HepG2 (cell line): ENCODE results near the gene PDIA2. TPM values are rescaled to one million over a fixed set of nuclear protein-coding genes. Genes with fewer than 3 reads are reported as not detected.

Source experiments
- FOSL2 ChIP-seq: sonication (generic); formaldehyde crosslinking; IDR thresholded peaks from 2 replicates; pipeline ENCODE4 v1.4.0; 2020; ENCODE audit warnings: missing genetic modification reagents
- ZFP90 ChIP-seq: sonication (generic); formaldehyde crosslinking; IDR thresholded peaks from 2 replicates; pipeline ENCODE4 v1.8.0; 2022; ENCODE audit warnings: missing genetic modification reagents, mild to moderate bottlenecking, inconsistent platforms, borderline replicate concordance
- ZNF318 ChIP-seq: sonication (generic); formaldehyde crosslinking; IDR thresholded peaks from 2 replicates; pipeline ENCODE4 v1.4.0; 2020; ENCODE audit warnings: mild to moderate bottlenecking, missing genetic modification reagents
- polyA plus RNA-seq, 8 experiments: library from polyadenylated mRNA; depleted of rRNA in 3 of 8; stranded (reverse) in 7 of 8; unstranded in 1 of 8; fragments of >200 nt; fragmentation: Illumina TruSeq in 4 of 8; extraction: Trizol in 4 of 8; gene quantifications; 2 replicates each; pipeline versions ENCODE4 v1.2.1 to v1.2.3, GENCODE V29; 2011 to 2016; ENCODE audit warnings: low read depth in 4 of 8, missing spikeins in 1 of 8, mixed read lengths in 1 of 8; ENCODE audit not compliant: insufficient read depth in 1 of 8
- total RNA-seq, 5 experiments: library from RNA; depleted of rRNA; stranded (reverse); fragments of >200 nt; fragmentation: Illumina TruSeq; extraction: Trizol; gene quantifications; 2 replicates each; pipeline ENCODE4 v1.2.3, GENCODE V29; 2016; ENCODE audit warnings: low read depth in 1 of 5

PDIA2 gene
- total and polyA plus RNA-seq, 2 of the 13 experiments (the other 11 are each of a cell fraction or from before 2014, with no cell fraction given): 0.35 to 1.9 TPM

GRCh38 chr16:282491-282890, 473 bp upstream of the PDIA2 start (continued):
- TF ChIP-seq ZNF318 (CRISPR knock-in tag) (no peak), FOSL2 (no peak), ZFP90 (CRISPR knock-in tag) (no peak)
